Measurements from ENCODE around the gene FMN2.

The FMN2 gene

DNA sequence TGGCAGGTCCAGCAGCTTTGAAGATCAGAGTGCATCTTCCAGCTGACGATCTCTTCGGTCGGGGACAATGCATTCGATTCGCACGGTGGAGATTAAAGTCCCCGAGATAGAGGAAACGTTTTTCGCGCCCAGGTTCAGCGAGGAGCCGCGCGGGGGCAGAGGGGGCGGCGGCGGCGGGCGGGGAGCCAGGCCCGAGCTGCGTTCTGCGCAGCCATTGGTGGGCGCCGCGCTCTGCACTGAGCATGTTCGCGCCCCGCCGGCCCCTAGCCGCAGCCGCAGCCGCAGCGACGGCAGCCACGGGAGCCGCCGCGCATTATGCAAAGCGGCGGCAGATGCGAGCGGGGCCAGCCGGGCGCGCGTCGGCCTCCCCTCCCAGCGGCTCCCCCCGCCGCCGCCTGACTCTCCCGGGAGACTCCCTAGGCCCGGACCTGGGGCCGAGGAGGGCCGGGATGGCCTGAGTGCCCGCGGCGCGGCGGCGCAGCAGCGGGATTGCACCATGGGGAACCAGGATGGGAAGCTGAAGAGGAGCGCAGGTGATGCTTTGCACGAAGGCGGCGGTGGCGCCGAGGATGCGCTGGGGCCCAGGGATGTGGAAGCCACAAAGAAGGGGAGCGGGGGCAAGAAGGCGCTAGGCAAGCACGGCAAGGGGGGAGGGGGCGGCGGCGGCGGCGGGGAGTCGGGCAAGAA lies at the start of gene FMN2:
Gene FMN2 (plus strand): TSS at position 270 of the 687 bp plus-strand sequence. CDS start 227 bp downstream, at position 497.
- DNase-seq, result no peak

DNA sequence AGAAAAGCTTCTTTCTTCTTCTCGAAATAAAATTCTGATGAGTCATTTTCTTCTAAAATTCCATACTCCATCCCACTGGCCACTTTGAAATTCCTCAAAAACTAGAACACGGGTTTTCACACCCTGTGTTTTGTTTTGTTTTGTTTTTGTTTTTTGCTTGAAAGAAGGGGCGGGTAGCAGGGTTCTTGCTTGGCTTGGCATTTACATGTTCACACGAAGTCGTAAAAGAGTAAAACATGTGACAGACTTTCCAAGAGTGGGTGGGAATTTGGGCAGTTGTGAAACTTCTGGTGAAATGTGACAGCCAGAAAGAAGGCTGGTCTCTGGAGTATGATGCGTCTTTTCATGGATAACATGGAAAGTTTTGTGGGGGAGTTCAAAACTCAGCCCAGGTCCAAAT lies 47.1 kb upstream of the FMN2 start:
- no peak for DNase-seq

DNA sequence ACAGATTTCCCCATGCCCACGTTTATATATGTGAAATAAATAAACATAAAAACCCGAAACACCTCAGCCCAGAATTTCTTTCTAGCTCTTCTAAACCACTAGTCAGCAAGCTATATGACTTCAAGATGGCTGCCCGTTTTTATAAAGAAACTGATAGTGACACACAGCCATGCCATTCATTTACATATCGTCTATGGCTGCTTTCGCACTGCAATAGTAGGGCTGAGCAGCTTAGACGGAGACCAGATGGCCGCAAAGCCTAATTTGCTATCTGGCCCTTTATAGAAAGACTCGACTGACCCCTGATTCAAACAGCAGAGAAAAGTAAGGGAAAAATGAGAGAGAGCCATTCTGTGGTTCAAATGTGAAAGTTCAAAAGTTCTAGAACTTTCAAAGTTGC lies 45.7 kb upstream of the FMN2 start:
- DNase-seq, result no peak

DNA sequence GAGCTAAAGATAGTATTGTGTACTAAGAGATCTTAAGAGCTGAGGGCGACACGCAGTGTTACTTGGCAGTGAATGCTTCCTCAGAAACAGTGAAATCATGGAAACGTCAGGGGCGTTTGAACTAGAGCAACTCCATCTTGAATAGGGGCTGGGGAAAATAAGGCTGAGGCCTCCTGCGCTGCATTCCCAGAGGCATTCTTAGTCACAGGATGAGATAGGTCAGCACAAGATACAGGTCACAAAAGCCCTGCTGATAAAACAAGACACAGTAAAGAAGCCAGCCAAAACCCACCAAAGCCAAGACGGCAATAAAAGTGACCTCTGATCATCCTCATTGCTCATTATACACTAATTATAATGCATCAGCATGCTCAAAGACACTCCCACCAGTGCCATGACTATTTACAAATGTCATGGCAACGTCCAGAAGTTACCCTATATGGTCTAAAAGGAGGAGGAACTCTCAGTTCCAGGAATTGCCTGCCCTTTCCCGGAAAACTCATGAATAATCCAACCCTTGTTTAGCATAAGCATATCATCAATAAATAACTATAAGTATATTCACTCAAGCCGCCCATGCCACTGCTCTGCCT lies 37.5 kb upstream of the FMN2 start:
- peak; percentile 5 for DNase-seq

DNA sequence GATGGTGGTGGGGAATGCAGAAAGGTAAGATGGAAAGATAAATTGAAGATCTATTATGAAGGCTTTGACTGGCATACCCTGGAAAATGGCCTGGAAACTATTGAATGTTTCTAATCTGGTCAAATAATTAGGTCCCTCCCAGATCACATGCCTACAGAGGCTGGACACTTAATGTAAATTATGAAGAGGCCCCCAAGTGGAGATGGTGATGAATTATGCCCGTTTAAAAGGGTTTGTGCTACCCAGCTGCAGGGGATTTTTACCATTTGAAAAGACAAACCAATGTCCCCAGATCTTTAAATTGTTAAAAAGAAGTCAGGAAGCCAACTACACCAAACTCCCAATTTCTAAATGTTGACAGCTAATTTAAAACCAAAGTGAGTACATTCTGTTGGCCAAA lies 35.7 kb upstream of the FMN2 start:
- no peak for DNase-seq

DNA sequence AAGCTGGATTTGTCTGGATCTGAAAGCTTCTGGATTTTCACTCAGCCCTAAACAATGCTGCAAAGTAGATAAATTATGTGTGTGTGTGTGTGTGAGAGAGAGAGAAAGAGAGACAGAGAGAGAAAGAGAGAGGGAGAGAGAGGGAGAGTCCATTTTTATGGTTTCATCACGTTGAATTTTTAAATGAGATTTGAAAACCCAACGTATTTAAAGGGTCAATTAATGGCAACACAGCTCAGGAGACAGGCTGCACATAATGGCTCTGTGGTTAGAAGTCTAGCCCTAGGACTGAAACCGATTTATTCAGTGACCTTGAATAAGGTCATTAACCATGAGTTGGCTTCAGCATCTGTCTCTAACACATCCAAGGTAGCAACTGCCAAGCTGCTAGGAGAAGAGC lies 35.3 kb upstream of the FMN2 start:
- DNase-seq, result no peak

DNA sequence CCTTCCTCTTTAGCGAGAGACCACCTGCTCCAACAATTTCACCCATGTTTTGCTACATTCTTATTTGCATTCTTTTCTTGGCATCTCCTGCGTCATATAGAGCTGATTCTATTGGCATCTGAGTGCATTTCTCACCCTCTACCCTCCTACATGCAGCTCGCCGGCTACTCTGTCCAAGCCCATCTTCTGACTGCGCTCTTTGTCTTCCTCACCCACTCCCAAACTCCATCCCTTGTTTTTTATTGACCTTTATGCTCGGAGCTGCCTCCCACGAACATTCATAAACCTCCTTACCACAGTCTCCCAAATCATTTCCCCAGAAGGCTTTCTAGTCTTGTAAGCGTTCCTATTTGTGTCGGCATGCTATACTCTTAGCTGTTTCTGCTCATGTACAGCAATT lies 33.6 kb upstream of the FMN2 start:
- DNase-seq, result no peak

DNA sequence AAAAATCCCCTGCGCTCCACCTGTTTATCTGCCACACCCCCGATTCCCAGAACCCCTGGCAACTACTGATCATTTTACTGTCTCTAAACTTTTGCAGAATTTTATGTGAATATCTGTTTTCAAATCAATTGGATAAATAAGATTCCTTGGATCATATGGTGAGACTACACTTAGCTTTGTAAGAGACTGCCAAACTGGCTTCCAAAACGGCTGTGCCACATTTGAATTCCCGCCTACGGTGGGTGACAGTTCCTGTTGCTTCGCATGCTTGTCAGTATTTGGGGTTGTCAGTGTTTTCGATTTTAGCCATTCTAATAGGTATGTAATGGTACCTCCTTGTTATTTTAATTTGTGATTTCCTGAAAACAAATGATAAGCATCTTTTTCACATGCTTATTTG lies 22.7 kb upstream of the FMN2 start:
- no peak for DNase-seq

DNA sequence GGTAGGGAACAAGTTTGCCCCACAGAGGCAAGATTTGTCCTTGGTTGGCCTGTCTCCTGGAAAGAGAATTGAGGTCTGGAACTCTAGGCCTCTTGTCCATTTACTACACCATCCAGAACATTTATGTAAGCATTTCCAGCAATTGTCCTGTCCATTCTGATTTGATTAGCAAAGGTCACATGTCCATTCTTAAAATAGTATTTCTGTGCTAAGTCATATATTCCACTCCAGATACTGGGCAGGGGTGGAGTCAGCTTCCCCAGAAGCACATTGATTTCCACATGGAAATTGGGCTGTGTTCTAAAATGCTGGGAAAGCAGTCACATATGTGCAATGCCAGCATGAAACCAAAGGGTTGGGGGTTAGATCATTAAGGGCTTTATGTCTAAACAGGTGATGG lies 21.5 kb upstream of the FMN2 start:
- DNase-seq, result no peak

DNA sequence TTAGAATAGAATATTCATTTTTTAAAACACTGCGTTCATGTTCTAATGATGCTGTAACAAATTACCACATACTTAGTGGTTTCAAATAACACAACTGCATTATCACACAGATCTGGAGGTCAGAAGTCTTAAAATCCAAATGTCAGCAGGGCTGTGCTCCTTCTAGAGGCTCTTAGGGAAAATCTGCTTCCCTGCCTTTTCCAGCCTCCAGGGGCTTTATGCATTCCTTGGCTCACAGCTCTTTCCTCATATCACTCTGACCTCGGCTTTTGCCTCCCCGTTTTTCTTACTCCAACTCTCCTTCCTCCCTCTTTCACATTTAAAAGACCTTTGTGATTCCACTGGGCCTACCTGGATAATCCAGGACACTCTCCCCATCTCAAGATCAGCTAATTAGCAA lies 18.6 kb upstream of the FMN2 start:
- DNase-seq, result no peak

DNA sequence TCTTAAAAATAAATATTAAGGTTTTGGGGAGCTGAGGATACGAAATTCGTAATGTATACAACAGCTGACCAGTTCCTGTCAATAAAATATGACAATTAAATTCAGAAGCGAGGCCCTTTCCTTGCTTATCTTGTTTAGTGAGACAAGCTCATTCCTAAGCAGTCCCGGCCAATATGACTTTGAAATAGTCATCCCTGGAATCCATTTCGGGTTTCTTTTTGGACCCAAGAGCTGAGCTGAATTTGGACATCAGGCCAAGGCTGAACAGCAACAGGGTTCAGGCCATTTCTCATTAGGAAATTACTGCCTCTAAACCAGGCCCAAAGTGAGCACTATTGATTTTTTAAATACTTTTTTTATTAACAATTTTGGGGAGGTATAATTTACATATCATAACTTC lies 17.3 kb upstream of the FMN2 start:
- DNase-seq, result no peak

DNA sequence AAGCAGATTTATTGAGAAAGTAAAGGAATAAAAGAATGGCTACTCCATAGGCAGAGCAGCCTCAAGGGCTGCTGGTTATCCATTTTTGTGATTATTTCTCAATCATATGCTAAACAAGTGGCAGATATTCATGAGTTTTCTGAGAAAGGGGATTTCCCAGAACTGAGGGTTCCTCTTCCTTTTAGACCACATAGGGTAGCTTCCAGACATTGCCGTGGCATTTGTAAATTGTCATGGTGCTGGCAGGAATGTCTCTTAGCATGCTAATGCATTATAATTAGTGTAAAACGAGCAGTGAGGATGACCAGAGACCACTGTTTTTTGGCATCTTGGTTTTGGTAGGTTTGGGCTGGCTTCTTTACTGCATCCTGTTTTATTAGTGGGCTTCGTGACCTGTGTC lies 16.8 kb upstream of the FMN2 start:
- DNase-seq, result peak; percentile 7

DNA sequence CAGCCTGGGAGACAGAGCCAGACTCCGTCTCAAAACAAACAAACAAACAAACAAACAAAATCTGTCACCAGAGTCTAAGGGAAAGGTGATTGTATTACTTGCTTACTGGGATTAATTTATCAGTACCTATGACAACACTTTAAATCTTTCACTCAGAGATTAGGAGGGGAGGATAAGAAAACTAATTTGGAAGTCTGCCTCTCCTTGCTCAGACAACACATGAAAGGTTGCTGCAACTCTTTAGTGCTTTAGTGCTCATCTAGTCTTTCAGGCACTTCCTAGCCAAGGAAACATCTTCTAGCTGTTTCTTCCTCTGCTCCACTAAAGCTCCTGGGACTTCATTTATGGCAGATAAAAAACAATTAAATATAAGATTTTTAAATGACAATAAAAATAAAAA lies 7.3 kb upstream of the FMN2 start:
- no peak for DNase-seq

DNA sequence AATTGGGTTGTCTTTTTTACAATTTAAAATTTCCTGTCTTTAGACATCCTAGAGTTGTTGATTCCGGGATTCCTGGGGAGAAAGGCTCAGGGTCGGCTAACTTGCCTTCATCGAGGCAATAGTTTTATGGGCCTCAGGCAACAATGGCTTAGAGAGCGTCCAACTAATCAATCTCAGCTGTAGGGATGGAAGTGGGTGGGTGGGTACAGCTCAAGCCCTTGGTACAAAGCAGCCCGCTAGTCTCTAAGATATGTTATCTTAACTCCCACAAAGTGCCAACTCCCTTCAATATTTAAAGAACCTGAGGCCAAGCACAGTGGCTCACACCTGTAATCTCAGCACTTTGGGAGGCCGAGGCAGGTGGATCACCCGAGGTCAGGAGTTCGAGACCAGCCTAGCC lies 6.9 kb upstream of the FMN2 start:
- no peak for DNase-seq

DNA sequence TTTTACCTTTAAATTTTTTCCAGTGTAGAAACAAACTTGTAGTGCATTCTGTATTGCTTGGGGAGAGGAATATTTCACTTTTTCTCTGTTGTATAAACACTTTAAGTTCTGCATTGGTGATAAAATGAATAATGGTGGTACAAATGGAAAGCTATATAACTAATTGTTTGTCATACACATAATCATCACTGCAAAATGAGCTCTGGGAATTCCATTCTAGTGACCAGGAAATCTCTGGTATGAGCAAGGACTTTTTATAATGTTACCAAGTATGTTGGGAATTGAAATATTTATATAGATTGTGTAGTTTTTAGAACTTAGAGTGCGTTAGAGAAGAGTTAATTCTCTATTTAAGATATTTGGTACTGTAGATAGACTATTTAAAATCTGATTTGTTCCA lies 5.0 kb upstream of the FMN2 start:
- no peak for DNase-seq

DNA sequence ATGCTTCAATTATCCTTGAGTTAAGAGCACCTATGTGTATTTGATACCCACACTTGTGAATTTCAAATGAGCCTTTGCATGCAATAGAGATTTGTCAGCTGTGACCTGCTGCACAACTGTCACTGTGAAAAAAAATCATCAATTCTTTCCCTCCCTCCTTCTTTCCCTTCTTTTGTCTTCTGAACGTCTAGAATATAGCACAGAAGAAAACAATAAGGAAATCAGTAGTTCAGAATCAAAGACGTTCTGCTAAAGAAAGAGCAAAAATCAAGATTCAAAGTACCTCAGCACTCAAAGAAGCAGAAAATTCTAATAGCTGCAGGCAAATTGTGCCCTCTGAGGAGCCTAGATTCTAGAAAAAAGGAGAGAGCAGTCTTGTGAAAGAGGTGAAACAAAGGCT lies 1.7 kb upstream of the FMN2 start:
- DNase-seq, result no peak

DNA sequence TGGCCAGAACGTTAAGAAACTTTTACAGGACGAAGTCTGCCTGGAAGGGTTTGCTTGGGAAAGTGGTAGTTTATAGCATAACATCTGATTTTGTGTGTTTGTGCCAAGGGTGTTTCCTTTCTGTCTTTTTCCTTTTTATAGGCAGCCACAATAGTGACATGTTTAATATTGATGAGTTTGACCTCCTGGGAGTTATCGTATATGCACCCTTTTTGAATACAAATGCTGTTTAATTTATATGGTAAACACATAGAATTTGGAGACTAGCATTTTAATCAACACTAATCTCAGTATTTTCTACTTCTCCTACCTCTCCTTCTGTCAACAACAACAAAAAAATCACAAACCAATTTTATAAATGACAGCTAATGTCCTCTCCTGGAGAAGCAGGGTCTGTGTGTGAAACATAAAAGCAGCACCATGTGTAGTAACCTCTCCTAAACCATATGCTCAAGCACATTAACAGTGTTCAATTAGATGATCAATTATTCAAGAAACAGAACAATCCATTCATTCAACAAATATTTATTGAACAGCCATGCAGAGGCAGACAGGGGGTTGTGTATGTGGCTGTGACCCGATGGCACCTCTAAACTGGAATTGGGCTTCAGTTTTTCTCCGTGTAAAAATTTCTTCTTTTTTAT lies 604 bp upstream of the FMN2 start:
- no peak for DNase-seq

DNA sequence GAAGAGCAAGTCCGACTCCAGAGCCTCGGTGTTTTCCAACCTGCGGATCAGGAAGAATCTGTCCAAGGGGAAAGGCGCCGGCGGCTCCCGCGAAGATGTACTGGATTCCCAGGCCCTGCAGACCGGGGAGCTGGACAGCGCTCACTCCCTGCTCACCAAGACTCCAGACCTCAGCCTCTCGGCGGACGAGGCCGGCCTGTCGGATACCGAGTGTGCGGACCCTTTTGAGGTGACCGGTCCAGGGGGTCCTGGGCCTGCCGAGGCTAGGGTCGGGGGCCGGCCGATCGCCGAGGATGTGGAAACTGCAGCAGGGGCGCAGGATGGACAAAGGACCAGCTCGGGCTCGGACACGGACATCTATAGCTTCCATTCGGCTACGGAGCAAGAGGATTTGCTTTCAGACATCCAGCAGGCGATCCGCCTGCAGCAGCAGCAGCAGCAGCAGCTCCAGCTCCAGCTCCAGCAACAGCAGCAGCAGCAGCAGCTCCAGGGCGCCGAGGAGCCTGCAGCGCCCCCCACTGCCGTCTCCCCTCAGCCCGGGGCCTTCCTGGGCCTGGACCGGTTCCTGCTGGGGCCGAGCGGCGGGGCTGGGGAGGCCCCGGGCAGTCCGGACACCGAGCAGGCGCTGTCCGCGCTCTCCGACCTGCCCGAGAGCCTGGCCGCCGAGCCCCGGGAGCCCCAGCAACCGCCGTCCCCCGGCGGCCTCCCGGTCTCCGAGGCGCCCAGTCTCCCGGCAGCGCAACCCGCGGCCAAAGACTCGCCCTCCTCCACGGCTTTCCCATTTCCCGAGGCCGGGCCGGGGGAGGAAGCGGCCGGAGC lies 827 bp downstream of the FMN2 start:
- no peak for DNase-seq

DNA sequence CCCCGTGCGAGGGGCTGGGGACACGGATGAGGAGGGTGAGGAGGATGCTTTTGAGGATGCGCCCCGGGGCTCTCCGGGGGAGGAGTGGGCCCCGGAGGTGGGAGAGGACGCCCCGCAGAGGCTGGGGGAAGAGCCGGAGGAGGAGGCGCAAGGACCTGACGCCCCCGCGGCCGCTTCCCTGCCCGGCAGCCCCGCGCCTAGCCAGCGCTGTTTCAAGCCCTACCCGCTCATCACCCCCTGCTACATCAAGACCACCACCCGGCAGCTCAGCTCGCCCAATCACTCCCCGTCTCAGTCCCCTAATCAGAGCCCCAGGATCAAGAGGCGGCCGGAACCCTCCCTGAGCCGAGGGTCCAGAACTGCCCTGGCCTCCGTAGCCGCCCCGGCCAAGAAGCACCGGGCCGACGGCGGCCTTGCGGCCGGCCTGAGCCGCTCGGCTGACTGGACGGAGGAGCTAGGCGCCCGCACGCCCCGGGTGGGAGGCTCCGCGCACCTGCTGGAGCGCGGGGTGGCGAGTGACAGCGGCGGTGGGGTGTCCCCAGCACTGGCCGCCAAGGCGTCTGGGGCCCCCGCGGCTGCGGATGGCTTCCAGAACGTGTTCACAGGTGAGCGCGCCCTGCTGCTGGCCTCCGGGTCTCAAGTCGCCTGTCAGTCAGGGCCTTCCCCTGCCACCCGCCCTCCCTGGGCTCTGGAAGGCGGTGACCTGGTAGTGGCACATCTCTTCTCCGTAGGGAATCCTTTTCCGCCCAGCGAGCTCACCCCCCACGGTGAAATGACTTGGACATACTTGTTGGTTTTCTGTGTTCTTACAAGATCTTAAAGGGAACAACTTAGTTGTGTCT lies 1.7 kb downstream of the FMN2 start:
- no peak for DNase-seq

DNA sequence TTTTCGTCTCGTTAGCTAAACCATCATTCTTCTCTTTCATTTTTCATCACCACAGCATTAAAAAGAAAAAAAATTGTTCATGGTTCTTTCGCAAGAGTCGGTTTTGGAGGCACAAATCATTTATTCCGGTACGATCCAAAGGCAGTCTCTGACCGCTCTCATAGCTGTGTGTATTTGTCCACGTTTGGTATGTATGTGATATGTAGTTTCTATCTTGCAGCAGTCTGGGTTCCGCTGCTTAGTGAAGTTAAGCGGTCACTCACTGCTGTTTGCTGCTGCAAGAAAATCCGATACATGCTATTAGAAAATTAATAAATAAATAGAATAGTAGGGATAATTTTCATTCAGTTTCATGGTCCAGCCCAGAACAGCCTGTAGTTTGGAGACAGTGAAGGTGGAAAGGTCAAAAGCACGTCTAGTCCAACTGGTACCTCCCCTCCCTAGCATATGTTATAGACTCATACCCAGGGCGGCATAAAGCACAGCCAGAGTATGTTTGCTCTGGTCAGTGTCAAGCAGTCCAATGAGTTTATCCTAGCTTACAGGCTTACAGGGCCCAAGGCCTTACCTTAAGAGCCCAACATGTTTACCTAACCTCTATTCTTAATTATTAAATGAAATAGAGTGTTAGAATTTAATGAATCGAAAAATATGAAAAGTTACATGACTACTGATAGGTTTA lies 2.5 kb downstream of the FMN2 start:
- no peak for DNase-seq

DNA sequence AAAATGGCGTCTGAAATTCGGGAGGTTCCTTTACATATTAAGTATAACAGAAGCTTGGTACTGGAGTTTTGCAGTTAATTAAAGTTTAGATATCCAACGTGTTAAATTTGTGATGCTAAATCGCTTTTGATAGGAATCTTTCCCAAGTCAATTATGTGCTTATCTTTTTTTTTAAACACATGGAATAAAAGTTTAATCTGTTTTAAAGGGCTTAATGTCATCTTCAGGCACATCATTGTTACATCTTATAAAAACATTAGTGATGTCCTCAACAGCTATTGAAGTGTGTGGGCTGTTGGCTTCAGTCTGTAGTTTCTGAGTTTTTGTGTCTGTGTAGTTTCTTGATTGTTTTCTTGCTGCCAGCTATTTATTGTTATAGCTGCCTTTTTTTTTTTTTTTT lies 5.3 kb downstream of the FMN2 start:
- DNase-seq, result no peak

DNA sequence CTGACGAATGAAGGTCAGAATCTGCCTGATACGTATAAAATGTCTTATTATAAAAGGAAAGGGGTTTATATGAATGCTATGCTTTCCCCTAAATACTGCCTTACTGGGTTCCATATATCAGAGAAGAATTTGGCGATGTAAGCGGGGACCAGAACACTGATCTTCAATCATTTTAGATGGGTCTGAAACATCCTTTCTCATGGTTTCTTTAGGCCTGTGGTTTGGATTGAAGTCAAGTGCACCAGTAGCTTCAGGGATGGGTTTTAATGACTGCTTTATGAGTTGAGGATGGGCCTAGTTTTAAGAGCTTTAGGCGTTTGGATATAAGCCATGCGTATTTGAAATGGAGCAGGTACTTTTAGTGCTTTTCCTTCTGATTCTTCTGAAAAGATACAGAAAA lies 6.9 kb downstream of the FMN2 start:
- DNase-seq, result no peak
